Measurements from ENCODE around the gene SLC22A3. TPM values are rescaled to one million over a fixed set of nuclear protein-coding genes. Genes with fewer than 3 reads are reported as not detected.

SLC22A3 gene
- total RNA-seq, 1 experiment from 2014 or later: 4.1 TPM

Other genes starting within 250 kb of the SLC22A3 start
- gene SLC22A1, start 226.6 kb upstream of the SLC22A3 start, total RNA-seq (2021): 0.41 to 1.2 TPM (median 0.78 TPM) in 3 replicates
- 0.44 to 0.96 TPM (median 0.78 TPM) in 3 replicates for gene SLC22A2, start 89.6 kb upstream of the SLC22A3 start, total RNA-seq (2021)

Data from WTC11 (cell line).